ENCODE results near the gene KDM4C. TPM values are rescaled to one million over a fixed set of nuclear protein-coding genes. Genes with fewer than 3 reads are reported as not detected.

The KDM4C gene
- total RNA-seq, 4 donors from 2014 or later: 25.2 to 41.1 (median 26.4) TPM

- 58% methylated on average over 5 of the region's 5 CpGs for WGBS
- no peaks in the 10 kb centered on the region for H3K27me3 ChIP-seq
- no peaks in the 10 kb centered on the region for H3K9me3 ChIP-seq
- H3K36me3 ChIP-seq: peaks cover 0 to 3% (median under 1%) of the 10 kb centered on the region in 4 donors
- H3K27ac ChIP-seq (replicated peaks in 1 of 4): no peak overlapping the region
- no peak for DNase-seq (ENCODE audit: extremely low spot score)
- H3K4me3 ChIP-seq: no peak overlapping the region
- intact Hi-C loops (cut with DNase I): no loop called here
- no peak for TF ChIP-seq POLR2AphosphoS5 (IDR thresholded peaks at IDR 0.05)
- TF ChIP-seq POLR2A (IDR thresholded peaks at IDR 0.05; ENCODE audit: low read depth): no peak
- no peak for TF ChIP-seq EP300 (IDR thresholded peaks at IDR 0.05)
- no peak for TF ChIP-seq CTCF (IDR thresholded peaks at IDR 0.05)
- H3K4me1 ChIP-seq: peaks cover 5 to 11% (median 8%) of the 10 kb centered on the region in 4 donors
Observed at GRCh38 chr9:7033076-7034045, 275.6 kb downstream of the KDM4C start.

- H3K4me1 ChIP-seq: peaks cover 5 to 11% (median 8%) of the 10 kb centered on the region in 4 donors
- TF ChIP-seq POLR2A (IDR thresholded peaks at IDR 0.05; ENCODE audit: low read depth) (no peak), POLR2AphosphoS5 (IDR thresholded peaks at IDR 0.05) (no peak), EP300 (IDR thresholded peaks at IDR 0.05) (no peak), CTCF (IDR thresholded peaks at IDR 0.05) (no peak)
- no peak overlapping the region for H3K27ac ChIP-seq (replicated peaks in 1 of 4)
- DNase-seq (ENCODE audit: extremely low spot score): no peak
- 97% methylated on average over 3 of the region's 3 CpGs for WGBS
- no peaks in the 10 kb centered on the region for H3K9me3 ChIP-seq
- no peaks in the 10 kb centered on the region for H3K27me3 ChIP-seq
- H3K4me3 ChIP-seq: no peak overlapping the region
- no peaks in the 10 kb centered on the region for H3K36me3 ChIP-seq
- intact Hi-C loops (cut with DNase I): no loop called here
Observed at GRCh38 chr9:7037176-7037575, 279.4 kb downstream of the KDM4C start.

GRCh38 chr9:7042124-7042523, 284.4 kb downstream of the KDM4C start:
- Histone ChIP-seq H3K4me1 (no peaks in the 10 kb centered on the region), H3K27ac (replicated peaks in 1 of 4) (no peak overlapping the region), H3K27me3 (no peaks in the 10 kb centered on the region), H3K36me3 (peaks cover 0 to 7% (median 3%) of the 10 kb centered on the region in 4 donors), H3K4me3 (no peak overlapping the region), H3K9me3 (no peaks in the 10 kb centered on the region)
- 97% methylated on average over 3 of the region's 3 CpGs for WGBS
- TF ChIP-seq POLR2A (IDR thresholded peaks at IDR 0.05; ENCODE audit: low read depth): no peak
- TF ChIP-seq EP300 (IDR thresholded peaks at IDR 0.05): no peak
- TF ChIP-seq CTCF (IDR thresholded peaks at IDR 0.05): no peak
- TF ChIP-seq POLR2AphosphoS5 (IDR thresholded peaks at IDR 0.05): no peak
- DNase-seq (ENCODE audit: extremely low spot score): no peak
- intact Hi-C loops (cut with DNase I): no loop called here

- 90% methylated on average over 1 of the region's 1 CpG for WGBS
- no peak for DNase-seq (ENCODE audit: extremely low spot score)
- H3K36me3 ChIP-seq: peaks cover 0 to 30% (median 14%) of the 10 kb centered on the region in 4 donors
- H3K9me3 ChIP-seq: no peaks in the 10 kb centered on the region
- no peaks in the 10 kb centered on the region for H3K27me3 ChIP-seq
- no peak overlapping the region for H3K4me3 ChIP-seq
- intact Hi-C loops (cut with DNase I): no loop called here
- TF ChIP-seq POLR2AphosphoS5 (IDR thresholded peaks at IDR 0.05) (no peak), CTCF (IDR thresholded peaks at IDR 0.05) (no peak), EP300 (IDR thresholded peaks at IDR 0.05) (no peak), POLR2A (IDR thresholded peaks at IDR 0.05; ENCODE audit: low read depth) (no peak)
- no peaks in the 10 kb centered on the region for H3K4me1 ChIP-seq
- no peak overlapping the region for H3K27ac ChIP-seq (replicated peaks in 1 of 4)
Observed at GRCh38 chr9:7045361-7045760, 287.6 kb downstream of the KDM4C start.
